HG03097 (cell line): ENCODE data around the gene GM2A.
"Not testable (repeated sequence)": the region's sequence is repeated elsewhere in the genome, so short reads cannot be mapped to it uniquely, and the experiment has no call there.

ENCODE experiments used
- ATAC-seq: cut with Tn5 transposase; IDR thresholded peaks from one replicate; pipeline ENCODE4 v1.9.1; 2021; ENCODE audit not compliant: unreplicated experiment, low FRiP score

The GM2A gene

DNA sequence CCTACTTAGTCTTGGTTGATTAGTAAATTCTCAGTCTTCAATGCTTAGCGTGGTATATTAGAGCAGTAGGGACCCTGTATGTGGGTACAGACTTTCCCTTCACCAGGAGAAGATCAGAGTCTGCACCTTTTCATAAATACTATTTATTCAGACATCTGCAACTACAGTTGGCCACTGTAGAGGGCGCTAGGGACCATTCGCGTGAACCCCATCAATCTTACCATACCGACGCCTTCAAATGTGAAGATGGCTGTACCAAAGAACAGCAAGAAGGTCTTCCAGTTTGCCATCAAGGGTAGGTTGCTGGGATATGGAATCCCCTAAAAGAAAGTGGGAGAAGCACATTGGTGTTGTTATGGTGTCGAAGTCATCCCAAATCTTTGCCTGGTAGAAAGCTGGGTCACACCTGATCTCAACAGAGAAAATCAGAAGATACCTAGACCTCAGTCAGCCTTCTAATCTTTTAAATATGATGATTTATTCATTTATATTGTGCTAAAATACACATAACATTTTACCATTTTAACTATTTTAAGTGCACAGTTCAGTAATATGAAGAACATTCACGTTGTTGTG is 31.5 kb downstream of the GM2A start:
- no peak for ATAC-seq

- ATAC-seq: no peak
These were observed 32.7 kb downstream of the GM2A start for GRCh38 chr5:151285683-151286082.

GRCh38 chr5:151286246-151286645 is 33.3 kb downstream of the GM2A start:
- no peak for ATAC-seq

GRCh38 chr5:151288180-151288579 is 35.2 kb downstream of the GM2A start:
- ATAC-seq: no peak

DNA sequence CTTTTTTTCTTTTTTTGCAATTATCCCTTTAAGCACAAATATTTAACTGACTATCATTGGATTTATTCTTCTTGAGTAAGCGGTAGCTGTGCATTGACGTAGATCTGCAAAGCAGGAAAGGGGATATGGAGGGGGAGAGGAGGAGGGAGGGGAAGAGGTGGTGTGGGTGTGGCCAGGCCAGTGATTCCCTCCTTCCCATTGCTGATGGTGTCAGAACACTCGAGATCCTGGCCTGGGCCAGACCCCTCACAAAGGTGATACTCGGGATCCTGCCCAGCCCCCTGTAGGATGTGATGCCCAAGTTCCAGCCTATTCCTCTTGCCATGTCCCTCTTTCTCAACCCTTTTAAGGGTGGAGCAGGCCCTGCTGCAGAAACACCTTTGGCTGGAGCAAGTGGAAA is 40.6 kb downstream of the GM2A start:
- ATAC-seq: no peak

GRCh38 chr5:151295138-151295537 is 42.2 kb downstream of the GM2A start:
- ATAC-seq: no peak

GRCh38 chr5:151295791-151296477 is 42.9 kb downstream of the GM2A start:
- ATAC-seq: no peak

DNA sequence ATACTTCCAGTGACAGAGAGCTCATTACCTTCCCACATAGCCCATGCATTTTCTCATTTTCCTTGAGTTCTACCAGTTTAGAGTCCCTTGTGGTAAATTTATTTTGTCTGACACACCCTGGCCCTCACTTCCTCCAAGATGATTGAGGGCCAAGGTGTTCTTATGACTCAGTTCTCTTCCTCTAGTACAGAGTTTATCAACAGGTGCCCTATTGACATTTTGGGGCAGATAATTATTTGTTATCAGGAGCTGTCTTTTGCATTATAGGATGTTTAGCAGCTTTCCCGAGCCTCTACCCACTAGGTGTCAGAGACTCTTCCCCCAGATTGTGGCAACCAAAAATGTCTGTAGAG is 43.5 kb downstream of the GM2A start:
- ATAC-seq: no peak

- ATAC-seq: no peak
These were observed 44.0 kb downstream of the GM2A start for GRCh38 chr5:151296974-151297373.

- ATAC-seq: no peak
These were observed 45.3 kb downstream of the GM2A start for GRCh38 chr5:151298063-151298855.

DNA sequence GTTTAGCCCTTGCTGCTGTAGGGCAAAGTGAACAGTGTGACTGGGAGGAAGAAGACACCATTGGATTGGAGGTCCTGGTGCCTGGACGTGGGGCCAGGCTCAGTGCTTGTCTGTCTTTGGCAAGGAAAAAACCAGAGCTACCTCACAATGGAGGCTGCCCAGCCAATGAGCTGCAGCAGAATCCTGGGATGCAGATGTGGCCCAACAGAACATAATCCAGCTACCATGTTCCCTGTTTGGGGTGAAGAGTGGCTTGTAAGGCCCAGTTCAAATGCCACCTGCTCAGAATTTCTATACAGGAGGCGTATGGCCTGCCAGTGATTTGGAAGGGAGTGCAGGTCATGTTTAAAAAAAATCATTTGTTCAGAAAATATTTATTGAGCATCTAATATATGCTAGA is 50.7 kb downstream of the GM2A start, which contains the start of gene SLC36A3:
SLC36A3 (minus strand) TSS at position 101 of the 400 bp plus-strand sequence. CDS start 412 bp downstream, outside the sequence.
- no peak for ATAC-seq

GRCh38 chr5:151309266-151309665 is 56.3 kb downstream of the GM2A start:
- not testable (repeated sequence) for ATAC-seq

- not testable (repeated sequence) for ATAC-seq
These were observed 56.8 kb downstream of the GM2A start for GRCh38 chr5:151309821-151310220.

DNA sequence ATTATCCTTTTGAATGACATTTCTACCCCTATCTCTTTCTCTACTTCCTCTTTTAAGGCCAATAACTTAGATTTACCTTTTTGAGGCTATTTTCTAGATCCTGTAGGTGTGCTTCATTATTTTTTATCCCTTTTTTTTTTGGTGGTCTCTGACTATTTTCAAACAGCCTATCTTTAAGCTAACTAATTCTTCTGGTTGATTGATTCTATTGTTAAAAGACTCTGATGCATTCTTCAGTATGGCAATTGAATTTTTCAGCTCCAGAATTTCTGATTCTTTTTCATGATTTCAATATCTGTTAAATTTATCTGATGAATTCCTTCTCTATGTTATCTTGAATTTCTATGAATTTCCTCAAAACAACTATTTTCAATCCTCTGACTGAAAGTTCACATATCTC is 57.9 kb downstream of the GM2A start:
- no peak for ATAC-seq

DNA sequence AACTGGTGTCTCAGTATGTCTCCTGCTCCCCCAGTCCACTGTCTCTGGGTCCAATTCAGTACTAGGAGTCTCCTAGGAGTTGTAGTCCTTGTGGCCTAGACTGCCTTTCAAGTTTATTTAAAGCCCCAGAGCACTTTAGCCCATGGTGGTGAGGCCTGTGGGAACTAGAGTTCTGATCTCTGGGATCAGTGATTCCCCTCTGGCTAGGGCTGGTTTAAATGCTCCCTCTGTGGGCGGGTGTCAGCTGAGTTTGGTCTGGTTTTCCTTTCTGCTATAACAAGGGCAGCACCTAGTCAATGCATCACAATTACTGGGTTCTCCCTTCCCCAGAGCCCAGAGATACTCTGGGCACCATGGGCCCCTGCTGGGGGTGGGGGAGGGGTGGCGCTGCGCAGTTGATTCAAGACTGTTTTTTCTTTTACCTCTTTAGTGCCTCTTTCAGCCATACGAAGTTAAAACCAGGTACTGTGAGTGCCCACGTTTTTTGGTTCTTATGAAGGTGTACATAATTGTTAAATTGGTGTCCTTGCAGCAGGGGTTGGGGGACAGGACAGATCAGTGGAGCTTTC is 59.9 kb downstream of the GM2A start:
- no peak for ATAC-seq

DNA sequence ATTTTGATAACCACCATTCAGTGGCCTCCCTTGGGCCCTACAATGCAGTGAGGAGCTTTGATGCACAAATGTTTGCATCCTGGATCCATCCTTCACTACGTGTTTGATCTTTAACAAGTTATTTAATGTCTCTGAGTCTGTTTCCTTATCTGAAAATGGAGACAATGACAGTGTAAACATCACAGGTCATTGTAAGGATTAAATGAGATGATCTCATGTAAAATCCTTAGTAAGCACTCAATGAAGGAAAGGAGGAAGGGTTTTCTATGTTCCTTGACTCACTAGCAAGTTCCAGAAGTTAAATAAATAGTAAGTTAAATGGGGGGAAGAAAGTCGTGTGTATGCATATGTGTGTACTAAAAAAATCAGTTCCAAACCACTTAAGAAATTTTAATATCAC is 60.4 kb downstream of the GM2A start:
- ATAC-seq: no peak

- ATAC-seq: no peak
These were observed 63.1 kb downstream of the GM2A start for GRCh38 chr5:151315998-151316597.

- no peak for ATAC-seq
These were observed 64.9 kb downstream of the GM2A start for GRCh38 chr5:151317871-151318270.

GRCh38 chr5:151318850-151319732 is 66.1 kb downstream of the GM2A start:
- peak; percentile 79 for ATAC-seq
